Panc1 (cell line): Measurements from ENCODE around the gene CNOT3. TPM values are rescaled to one million over a fixed set of nuclear protein-coding genes. Genes with fewer than 3 reads are reported as not detected.

ENCODE experiments used
- ATAC-seq: fragments of 200-7000 bp; cut with Tn5 transposase; 2 replicates; pipeline ENCODE4 v1.9.1; 2020; ENCODE audit warnings: mild to moderate bottlenecking, moderate library complexity
- BruUV-seq: library from RNA; stranded (reverse); fragments of 400-500 nt; replicated peaks from 2 replicates; lab custom pipeline; 2021; lab: Mats Ljungman, UMichigan
- CTCF ChIA-PET: fragments of 300-600 bp; sonication (Branson Sonifier 250); formaldehyde crosslinking; loops from one replicate; lab custom pipeline; 2022; ENCODE audit warnings: antibody characterized with exemption; lab: Charles Lee
- POLR2A ChIA-PET: fragments of 300-600 bp; sonication (Branson Sonifier 250); formaldehyde crosslinking; loops from one replicate; lab custom pipeline; 2022; ENCODE audit warnings: antibody characterized with exemption; lab: Charles Lee
- DNase-seq: peaks from one replicate; pipeline ENCODE4 v3.0.0-alpha.2; 2010; ENCODE audit warnings: low read depth, low spot score
- H3K27ac ChIP-seq: 2 replicates; pipeline ENCODE4 v1.5.1; 2011; ENCODE audit warnings: mild to moderate bottlenecking, low read length, inconsistent platforms
- H3K27me3 ChIP-seq: fragments of 200-500 bp; sonication (Bioruptor generic); 2 replicates; pipeline ENCODE4 v1.6.0; 2014; ENCODE audit warnings: low read length, inconsistent platforms; ENCODE audit not compliant: control insufficient read depth, insufficient read depth
- H3K36me3 ChIP-seq: fragments of 200-500 bp; sonication (Bioruptor generic); 2 replicates; pipeline ENCODE4 v1.5.1; 2014; ENCODE audit warnings: inconsistent platforms, mild to moderate bottlenecking, low read length, moderate library complexity; ENCODE audit not compliant: control insufficient read depth, insufficient read depth
- H3K4me1 ChIP-seq: 2 replicates; pipeline ENCODE4 v1.5.1; 2011; ENCODE audit warnings: inconsistent platforms, mild to moderate bottlenecking, low read length, moderate library complexity; ENCODE audit not compliant: control insufficient read depth, insufficient read depth
- H3K4me3 ChIP-seq, 2 experiments: 2 replicates each; pipeline ENCODE4 v1.5.1; 2011 to 2012; ENCODE audit warnings: low read depth in 2 of 2, low read length in 2 of 2, mild to moderate bottlenecking in 2 of 2, inconsistent platforms in 1 of 2, moderate library complexity in 1 of 2
- H3K9me3 ChIP-seq: fragments of 200-500 bp; sonication (Bioruptor generic); 2 replicates; pipeline ENCODE4 v1.5.1; 2014; ENCODE audit warnings: low read depth, mild to moderate bottlenecking, inconsistent platforms, low read length, moderate library complexity; ENCODE audit not compliant: control insufficient read depth, insufficient read depth
- POLR2AphosphoS5 ChIP-seq: IDR thresholded peaks from 2 replicates; pipeline ENCODE4 v1.6.1; 2012; ENCODE audit warnings: mild to moderate bottlenecking, low read depth, low read length, moderate library complexity
- TCF7L2 ChIP-seq: IDR thresholded peaks from 2 replicates; pipeline ENCODE4 v1.6.1; 2011; ENCODE audit warnings: mild to moderate bottlenecking, low read depth, low read length, inconsistent platforms
- in situ Hi-C: cut with HindIII; loops from 2 replicates; pipeline ENCODE4 v1.10.0; 2016; ENCODE audit warnings: low sequenced_read_pairs, low pct_unique_long_range_greater_than_20kb
- intact Hi-C: fragments of 100-400 bp; cut with micrococcal nuclease; formaldehyde crosslinking; loops from one replicate; pipeline ENCODE4 v1.10.0; 2022; ENCODE audit not compliant: unreplicated experiment
- total RNA-seq: library from RNA; stranded (reverse); gene quantifications from one replicate; pipeline ENCODE4 v1.2.1, GENCODE V29; 2021; ENCODE audit not compliant: unreplicated experiment
- TF ChIP-seq, protein P1 (sequence below), 2 experiments: IDR thresholded peaks; 2 replicates each; pipeline ENCODE4 v1.6.1; 2011 to 2012; ENCODE audit warnings: low read depth in 2 of 2, control low read depth in 1 of 2, low read length in 1 of 2, mild to moderate bottlenecking in 1 of 2, moderate library complexity in 1 of 2; ENCODE audit not compliant: insufficient read depth in 1 of 2

CNOT3 gene
- total RNA-seq, 1 experiment from 2014 or later, result 111 TPM

DNA sequence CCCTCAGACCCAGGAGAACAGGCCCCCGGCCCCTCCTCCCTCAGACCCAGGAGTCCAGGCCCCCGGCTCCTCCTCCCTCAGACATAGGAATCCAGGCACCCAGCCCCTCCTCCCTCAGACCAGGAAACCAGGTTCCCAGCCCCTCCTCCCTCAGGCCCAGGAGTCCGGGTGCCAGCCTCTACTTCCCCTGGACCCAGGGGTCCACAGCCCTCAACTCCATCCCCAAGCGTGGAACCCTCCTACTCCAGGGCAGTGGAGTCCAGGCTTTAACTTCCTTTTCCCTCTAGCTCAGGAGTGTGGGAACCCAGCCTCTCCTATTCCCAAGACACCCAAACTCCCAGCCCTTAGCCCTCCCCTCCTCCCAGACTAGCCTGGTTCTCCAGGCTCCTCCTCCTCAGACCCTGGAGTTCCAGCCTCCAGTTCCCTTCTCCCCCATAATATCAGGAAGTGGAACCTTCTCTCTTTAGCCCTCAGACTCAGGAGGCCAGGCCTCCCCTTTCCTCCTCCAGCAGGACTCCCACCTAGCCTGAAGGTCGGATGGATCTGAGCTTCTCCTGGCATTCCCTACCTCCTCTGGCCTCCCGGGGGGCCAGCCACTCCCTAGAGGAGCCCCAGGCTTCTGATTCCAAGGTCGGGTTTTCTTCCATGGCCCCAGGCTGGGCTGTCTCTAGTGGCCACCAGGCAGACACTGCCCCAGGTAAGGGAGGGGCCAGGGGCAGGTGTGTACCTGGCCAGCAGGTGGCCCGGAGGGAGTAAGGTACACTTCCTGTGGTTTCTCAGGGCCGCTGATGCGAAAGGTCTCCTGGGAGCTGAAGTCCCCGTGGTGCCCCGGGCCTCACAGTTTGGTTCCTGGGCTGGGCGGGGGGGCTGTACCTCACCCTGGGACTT lies 35.2 kb downstream of the CNOT3 start, which contains the start of gene TMC4:
TMC4 (minus strand) TSS at position 690 of the 888 bp plus-strand sequence; CDS start at position 647, 43 bp downstream.
- POLR2A ChIA-PET, result interaction anchor here (0.6 to 1.4 kb wide), 3 partner anchors 17 to 305 kb away, joined by 3 read pairs; partner anchors contain the start of gene MBOAT7
- BruUV-seq, result no TSS peak
- ATAC-seq, result peak; percentile 57

DNA sequence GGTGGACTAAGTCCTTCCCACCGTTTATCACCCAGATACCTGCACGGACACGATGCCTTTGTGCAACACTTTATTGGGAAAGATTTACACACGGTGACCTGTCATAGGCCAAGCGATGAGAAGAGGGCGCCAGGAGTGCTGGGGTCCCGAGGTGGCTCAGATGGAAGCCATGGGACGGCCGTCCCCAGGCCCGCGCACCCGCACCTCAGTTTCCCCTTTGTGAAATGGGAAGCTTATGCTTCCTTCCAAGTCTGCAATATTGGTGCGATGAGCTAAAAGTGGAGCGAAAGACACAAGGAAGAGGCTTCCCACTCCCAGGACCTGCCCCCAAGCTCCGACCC lies 35.8 kb downstream of the CNOT3 start:
- no peak for TF ChIP-seq TCF7L2
- TF ChIP-seq, protein P1, sequence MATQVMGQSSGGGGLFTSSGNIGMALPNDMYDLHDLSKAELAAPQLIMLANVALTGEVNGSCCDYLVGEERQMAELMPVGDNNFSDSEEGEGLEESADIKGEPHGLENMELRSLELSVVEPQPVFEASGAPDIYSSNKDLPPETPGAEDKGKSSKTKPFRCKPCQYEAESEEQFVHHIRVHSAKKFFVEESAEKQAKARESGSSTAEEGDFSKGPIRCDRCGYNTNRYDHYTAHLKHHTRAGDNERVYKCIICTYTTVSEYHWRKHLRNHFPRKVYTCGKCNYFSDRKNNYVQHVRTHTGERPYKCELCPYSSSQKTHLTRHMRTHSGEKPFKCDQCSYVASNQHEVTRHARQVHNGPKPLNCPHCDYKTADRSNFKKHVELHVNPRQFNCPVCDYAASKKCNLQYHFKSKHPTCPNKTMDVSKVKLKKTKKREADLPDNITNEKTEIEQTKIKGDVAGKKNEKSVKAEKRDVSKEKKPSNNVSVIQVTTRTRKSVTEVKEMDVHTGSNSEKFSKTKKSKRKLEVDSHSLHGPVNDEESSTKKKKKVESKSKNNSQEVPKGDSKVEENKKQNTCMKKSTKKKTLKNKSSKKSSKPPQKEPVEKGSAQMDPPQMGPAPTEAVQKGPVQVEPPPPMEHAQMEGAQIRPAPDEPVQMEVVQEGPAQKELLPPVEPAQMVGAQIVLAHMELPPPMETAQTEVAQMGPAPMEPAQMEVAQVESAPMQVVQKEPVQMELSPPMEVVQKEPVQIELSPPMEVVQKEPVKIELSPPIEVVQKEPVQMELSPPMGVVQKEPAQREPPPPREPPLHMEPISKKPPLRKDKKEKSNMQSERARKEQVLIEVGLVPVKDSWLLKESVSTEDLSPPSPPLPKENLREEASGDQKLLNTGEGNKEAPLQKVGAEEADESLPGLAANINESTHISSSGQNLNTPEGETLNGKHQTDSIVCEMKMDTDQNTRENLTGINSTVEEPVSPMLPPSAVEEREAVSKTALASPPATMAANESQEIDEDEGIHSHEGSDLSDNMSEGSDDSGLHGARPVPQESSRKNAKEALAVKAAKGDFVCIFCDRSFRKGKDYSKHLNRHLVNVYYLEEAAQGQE (IDR thresholded peaks at IDR 0.05; ENCODE audit: insufficient read depth in 1 of 2, low read depth in 2 of 2, low read length in 1 of 2), result no peak
- POLR2A ChIA-PET, result interaction anchor here (0.6 to 1.4 kb wide), 4 partner anchors 16 to 306 kb away, joined by 3 read pairs; partner anchors contain the start of gene MBOAT7
- ATAC-seq, result no peak
- intact Hi-C loops, result no loop called here
- no peak overlapping the region for H3K4me3 ChIP-seq
- H3K27ac ChIP-seq, result no peak overlapping the region
- CTCF ChIA-PET, result interaction anchor here (0.6 kb wide), 1 partner anchor 15 kb away, joined by 4 read pairs; no protein-coding TSS in a partner anchor
- in situ Hi-C loops, result no loop called here
- H3K9me3 ChIP-seq, result no peaks in the 10 kb centered on the region
- H3K36me3 ChIP-seq, result no peaks in the 10 kb centered on the region
- DNase-seq, result no peak
- H3K27me3 ChIP-seq, result no peaks in the 10 kb centered on the region
- H3K4me1 ChIP-seq, result peaks cover 9% of the 10 kb centered on the region
- no TSS peak for BruUV-seq

More for the DNA sequence above, 35.2 kb downstream of the CNOT3 start, which contains the start of gene TMC4:
- intact Hi-C loops (no loop called here), in situ Hi-C loops (no loop called here)
- DNase-seq, result no peak
- peaks cover 9% of the 10 kb centered on the region for H3K4me1 ChIP-seq
- CTCF ChIA-PET, result interaction anchor here (0.6 kb wide), 2 partner anchors 14 to 16 kb away, joined by 4 read pairs; no protein-coding TSS in a partner anchor
- H3K36me3 ChIP-seq, result no peaks in the 10 kb centered on the region
- peak within 1 kb of the TSS; percentile 36 for H3K27ac ChIP-seq
- TF ChIP-seq TCF7L2 (no peak), POLR2AphosphoS5 (peak; percentile 0; the same call in 1 of the 2 replicates)
- TF ChIP-seq, protein P1 (IDR thresholded peaks at IDR 0.05; ENCODE audit: insufficient read depth in 1 of 2, low read depth in 2 of 2, low read length in 1 of 2), result no peak
- H3K9me3 ChIP-seq, result no peaks in the 10 kb centered on the region
- H3K27me3 ChIP-seq, result no peaks in the 10 kb centered on the region
- H3K4me3 ChIP-seq, result peak within 1 kb of the TSS in 1 of 2 experiments; percentile 9; a peak in 1 of 4 replicates
